H9 (cell line): ENCODE results near the gene ZNF18. TPM values are rescaled to one million over a fixed set of nuclear protein-coding genes. Genes with fewer than 3 reads are reported as not detected.

Experiments used
- DNase-seq: peaks from one replicate; pipeline ENCODE4 v3.0.0-alpha.2; 2017
- H2AFZ ChIP-seq: one replicate; pipeline ENCODE4 v1.6.1; 2013; ENCODE audit warnings: mild to moderate bottlenecking, low read length, control low read depth, moderate library complexity
- H2AK5ac ChIP-seq: 2 replicates; pipeline ENCODE4 v1.6.1; 2013; ENCODE audit warnings: low read length, control low read depth, mixed read lengths; ENCODE audit not compliant: insufficient read length
- H2BK120ac ChIP-seq: one replicate; pipeline ENCODE4 v1.6.1; 2013; ENCODE audit warnings: low read depth, mild to moderate bottlenecking, low read length, control low read depth, inconsistent platforms; ENCODE audit not compliant: poor library complexity, severe bottlenecking
- H2BK12ac ChIP-seq: 2 replicates; pipeline ENCODE4 v1.6.1; 2013; ENCODE audit warnings: low read length, control low read depth, mixed read lengths, low read depth; ENCODE audit not compliant: insufficient read length
- H2BK15ac ChIP-seq: 2 replicates; pipeline ENCODE4 v1.6.1; 2013; ENCODE audit warnings: low read depth, low read length, control low read depth
- H2BK20ac ChIP-seq: one replicate; pipeline ENCODE4 v1.6.1; 2013; ENCODE audit warnings: low read depth, mild to moderate bottlenecking, low read length, control low read depth, inconsistent platforms; ENCODE audit not compliant: poor library complexity, severe bottlenecking
- H2BK5ac ChIP-seq: 2 replicates; pipeline ENCODE4 v1.6.1; 2013; ENCODE audit warnings: low read length, control low read depth, mixed read lengths; ENCODE audit not compliant: insufficient read length
- H3K14ac ChIP-seq: 2 replicates; pipeline ENCODE4 v1.6.1; 2013; ENCODE audit warnings: low read length, control low read depth; ENCODE audit not compliant: insufficient read depth
- H3K18ac ChIP-seq: 2 replicates; pipeline ENCODE4 v1.6.1; 2013; ENCODE audit warnings: low read depth, mild to moderate bottlenecking, mixed read lengths, low read length, control low read depth; ENCODE audit not compliant: insufficient read length
- H3K23ac ChIP-seq: 2 replicates; pipeline ENCODE4 v1.6.1; 2013; ENCODE audit warnings: low read length, control low read depth, mixed read lengths, low read depth; ENCODE audit not compliant: insufficient read length
- H3K23me2 ChIP-seq: 2 replicates; pipeline ENCODE4 v1.6.1; 2013; ENCODE audit warnings: low read depth, mild to moderate bottlenecking, mixed read lengths, low read length, control low read depth; ENCODE audit not compliant: insufficient read length, poor library complexity, severe bottlenecking
- H3K27ac ChIP-seq: 2 replicates; pipeline ENCODE4 v1.5.1; 2013; ENCODE audit warnings: low read length, control low read depth, mixed read lengths, low read depth; ENCODE audit not compliant: insufficient read length
- H3K27me3 ChIP-seq: 2 replicates; pipeline ENCODE4 v1.6.1; 2013; ENCODE audit warnings: low read length, control low read depth, inconsistent platforms; ENCODE audit not compliant: insufficient read depth
- H3K4ac ChIP-seq: 2 replicates; pipeline ENCODE4 v1.6.1; 2013; ENCODE audit warnings: low read depth, mild to moderate bottlenecking, control low read depth, inconsistent platforms, low read length, moderate library complexity
- H3K4me1 ChIP-seq: 2 replicates; pipeline ENCODE4 v1.6.1; 2013; ENCODE audit warnings: low read length, control low read depth, inconsistent platforms; ENCODE audit not compliant: insufficient read depth
- H3K4me2 ChIP-seq: 2 replicates; pipeline ENCODE4 v1.6.1; 2013; ENCODE audit warnings: low read length, control low read depth, mixed read lengths; ENCODE audit not compliant: insufficient read length, insufficient read depth
- H3K56ac ChIP-seq: 2 replicates; pipeline ENCODE4 v1.6.1; 2013; ENCODE audit warnings: low read depth, mild to moderate bottlenecking, mixed read lengths, low read length, control low read depth; ENCODE audit not compliant: insufficient read length
- H3K79me1 ChIP-seq: 2 replicates; pipeline ENCODE4 v1.6.1; 2013; ENCODE audit warnings: low read depth, mild to moderate bottlenecking, moderate library complexity, low read length, control low read depth, inconsistent platforms; ENCODE audit not compliant: insufficient read depth, poor library complexity, severe bottlenecking
- H3K79me2 ChIP-seq: 2 replicates; pipeline ENCODE4 v1.6.1; 2013; ENCODE audit warnings: low read length, control low read depth, inconsistent platforms; ENCODE audit not compliant: insufficient read depth
- H3K9ac ChIP-seq: 2 replicates; pipeline ENCODE4 v1.6.1; 2013; ENCODE audit warnings: low read length, control low read depth, mixed read lengths; ENCODE audit not compliant: insufficient read length; ENCODE audit errors: extremely low read depth
- H3K9me3 ChIP-seq: one replicate; pipeline ENCODE4 v1.6.1; 2013; ENCODE audit warnings: low read depth, low read length, inconsistent platforms; ENCODE audit not compliant: control insufficient read depth
- H3T11ph ChIP-seq: one replicate; pipeline ENCODE4 v1.6.1; 2013; ENCODE audit warnings: mild to moderate bottlenecking, low read length, control low read depth, inconsistent platforms
- H4K20me1 ChIP-seq: one replicate; pipeline ENCODE4 v1.6.1; 2013; ENCODE audit not compliant: control insufficient read depth, insufficient read length, insufficient read depth
- H4K5ac ChIP-seq: 2 replicates; pipeline ENCODE4 v1.6.1; 2013; ENCODE audit warnings: low read depth, mild to moderate bottlenecking, mixed read lengths, low read length, control low read depth; ENCODE audit not compliant: insufficient read length
- H4K8ac ChIP-seq: replicated peaks from 2 replicates; pipeline ENCODE4 v1.6.1; 2013; ENCODE audit warnings: low read length, control low read depth, mixed read lengths, low read depth; ENCODE audit not compliant: insufficient read length
- H4K91ac ChIP-seq: 2 replicates; pipeline ENCODE4 v1.6.1; 2013; ENCODE audit warnings: low read depth, mild to moderate bottlenecking, moderate library complexity, mixed read lengths, low read length, control low read depth; ENCODE audit not compliant: insufficient read length
- H3K27ac Mint-ChIP-seq, 3 experiments: 2 replicates in 2 of 3; 3 replicates in 1 of 3; pipeline ENCODE4 v1.8.0; 2020 to 2021; ENCODE audit warnings: mixed read lengths in 3 of 3, mild to moderate bottlenecking in 1 of 3, moderate library complexity in 1 of 3
- H3K27me3 Mint-ChIP-seq: 2 replicates; pipeline ENCODE4 v1.8.0; 2021; ENCODE audit warnings: low read depth, mild to moderate bottlenecking, moderate library complexity, mixed read lengths
- H3K36me3 Mint-ChIP-seq, 3 experiments: 2 replicates in 2 of 3; 3 replicates in 1 of 3; pipeline ENCODE4 v1.8.0; 2020 to 2021; ENCODE audit warnings: low read depth in 3 of 3, mixed read lengths in 3 of 3; ENCODE audit not compliant: insufficient read depth in 1 of 3
- H3K4me1 Mint-ChIP-seq, 2 experiments: 2 replicates each; pipeline ENCODE4 v1.8.0; 2020; ENCODE audit warnings: mixed read lengths in 2 of 2
- H3K4me3 Mint-ChIP-seq, 2 experiments: 2 replicates in 1 of 2; 3 replicates in 1 of 2; pipeline ENCODE4 v1.8.0; 2020 to 2021; ENCODE audit warnings: mild to moderate bottlenecking in 2 of 2, mixed read lengths in 2 of 2, moderate library complexity in 1 of 2
- H3K9me3 Mint-ChIP-seq, 2 experiments: 2 replicates in 1 of 2; 3 replicates in 1 of 2; pipeline ENCODE4 v1.8.0; 2020; ENCODE audit warnings: mild to moderate bottlenecking in 2 of 2, mixed read lengths in 2 of 2, moderate library complexity in 1 of 2
- WGBS: extraction: QIAGEN DNeasy Blood & Tissue Kit; methylation state at CpG from one replicate; pipeline ENCODE4 v1.1.7; 2013; ENCODE audit warnings: missing lambda C conversion rate, low lambda C conversion rate, mixed read lengths; ENCODE audit not compliant: insufficient read length; ENCODE audit errors: extremely low coverage; 5-methylcytosine and 5-hydroxymethylcytosine counted together
- total RNA-seq: library from RNA; stranded (reverse); gene quantifications from 2 replicates; pipeline ENCODE4 v1.2.1, GENCODE V29; 2021
- TF ChIP-seq, protein P1 (sequence below): fragments of 200-600 bp; sonication (generic); conservative IDR thresholded peaks from 3 replicates; pipeline ENCODE4 v1.8.0; 2021; ENCODE audit warnings: antibody characterized with exemption, mild to moderate bottlenecking

ZNF18 gene
- total RNA-seq, 1 experiment from 2014 or later, result 6.8 TPM

DNA sequence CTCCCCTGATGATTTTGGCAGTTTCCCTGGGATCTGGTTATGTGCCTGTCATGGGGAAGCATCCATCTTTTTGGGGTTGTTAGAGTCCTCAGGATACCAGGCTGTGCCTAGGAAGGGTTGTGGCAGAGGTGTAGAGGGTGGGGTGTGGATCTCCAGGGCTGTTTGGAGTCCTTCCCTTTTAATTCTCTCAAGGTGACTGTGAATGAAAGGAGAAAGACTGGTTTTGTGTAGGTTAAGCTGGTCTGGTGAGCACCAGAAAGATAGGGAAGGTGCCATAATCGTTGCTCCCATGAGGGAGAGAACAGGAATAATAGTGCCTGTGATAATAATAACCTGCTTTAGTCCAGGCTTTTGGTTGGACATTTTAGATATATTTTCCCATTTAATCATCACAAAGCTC is 30.4 kb upstream of the ZNF18 start:
- H2BK12ac ChIP-seq, result no peak overlapping the region
- no peaks in the 10 kb centered on the region for H3K27me3 Mint-ChIP-seq
- H3K4me1 Mint-ChIP-seq, result peaks cover 48 to 50% of the 10 kb centered on the region in 2 experiments
- no peaks in the 10 kb centered on the region for H3K9me3 ChIP-seq
- H4K8ac ChIP-seq, result no peak overlapping the region
- H3K4me2 ChIP-seq, result no peak overlapping the region
- H3K36me3 Mint-ChIP-seq, result no peaks in the 10 kb centered on the region
- DNase-seq, result no peak
- no peak overlapping the region for H2BK20ac ChIP-seq
- no peak overlapping the region for H2BK5ac ChIP-seq
- no peak overlapping the region for H3T11ph ChIP-seq
- H3K79me1 ChIP-seq, result peaks cover 13% of the 10 kb centered on the region
- H3K14ac ChIP-seq, result no peak overlapping the region
- no peak overlapping the region for H3K9ac ChIP-seq
- no CpG with 5 or more reads among the region's 1 CpG for WGBS
- no peak overlapping the region for H3K23ac ChIP-seq
- no peaks in the 10 kb centered on the region for H3K9me3 Mint-ChIP-seq
- H3K27ac ChIP-seq, result no peak overlapping the region
- no peaks in the 10 kb centered on the region for H4K20me1 ChIP-seq
- no peaks in the 10 kb centered on the region for H3K27me3 ChIP-seq
- no peaks in the 10 kb centered on the region for H3K23me2 ChIP-seq
- H3K4me1 ChIP-seq, result no peaks in the 10 kb centered on the region
- no peak overlapping the region for H2BK15ac ChIP-seq
- H3K79me2 ChIP-seq, result peaks cover 14% of the 10 kb centered on the region; the same call in 1 of the 2 replicates
- no peak overlapping the region for H3K56ac ChIP-seq
- H2AFZ ChIP-seq, result no peak overlapping the region
- H3K18ac ChIP-seq, result no peak overlapping the region
- H2BK120ac ChIP-seq, result no peak overlapping the region
- H4K91ac ChIP-seq, result no peak overlapping the region
- no peak overlapping the region for H4K5ac ChIP-seq
- H3K4ac ChIP-seq, result no peak overlapping the region
- no peak overlapping the region for H3K4me3 Mint-ChIP-seq
- peak overlapping the region in 1 of 3 experiments; percentile 52; a peak in 3 of 7 replicates for H3K27ac Mint-ChIP-seq
- H2AK5ac ChIP-seq, result no peak overlapping the region
- TF ChIP-seq, protein P1, sequence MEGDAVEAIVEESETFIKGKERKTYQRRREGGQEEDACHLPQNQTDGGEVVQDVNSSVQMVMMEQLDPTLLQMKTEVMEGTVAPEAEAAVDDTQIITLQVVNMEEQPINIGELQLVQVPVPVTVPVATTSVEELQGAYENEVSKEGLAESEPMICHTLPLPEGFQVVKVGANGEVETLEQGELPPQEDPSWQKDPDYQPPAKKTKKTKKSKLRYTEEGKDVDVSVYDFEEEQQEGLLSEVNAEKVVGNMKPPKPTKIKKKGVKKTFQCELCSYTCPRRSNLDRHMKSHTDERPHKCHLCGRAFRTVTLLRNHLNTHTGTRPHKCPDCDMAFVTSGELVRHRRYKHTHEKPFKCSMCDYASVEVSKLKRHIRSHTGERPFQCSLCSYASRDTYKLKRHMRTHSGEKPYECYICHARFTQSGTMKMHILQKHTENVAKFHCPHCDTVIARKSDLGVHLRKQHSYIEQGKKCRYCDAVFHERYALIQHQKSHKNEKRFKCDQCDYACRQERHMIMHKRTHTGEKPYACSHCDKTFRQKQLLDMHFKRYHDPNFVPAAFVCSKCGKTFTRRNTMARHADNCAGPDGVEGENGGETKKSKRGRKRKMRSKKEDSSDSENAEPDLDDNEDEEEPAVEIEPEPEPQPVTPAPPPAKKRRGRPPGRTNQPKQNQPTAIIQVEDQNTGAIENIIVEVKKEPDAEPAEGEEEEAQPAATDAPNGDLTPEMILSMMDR, result no peak
